NOMO-1 (cell line): ENCODE results near the gene ELK4.

ENCODE experiments used
- DNase-seq, 2 experiments: peaks; one replicate each; lab custom pipeline; 2025; ENCODE audit not compliant: unreplicated experiment in 2 of 2; lab: John Stamatoyannopoulos, UW

ELK4 gene

GRCh38 chr1:205631010-205631767, 622 bp downstream of the ELK4 start:
- peak; percentile 82 to 85 for DNase-seq

- no peak for DNase-seq
Measured at GRCh38 chr1:205630651-205631009, 1.2 kb downstream of the ELK4 start.

- peak in 1 of 2 experiments; percentile 26 for DNase-seq
Measured at GRCh38 chr1:205630241-205630640, 1.6 kb downstream of the ELK4 start.

GRCh38 chr1:205629751-205630150, 2.1 kb downstream of the ELK4 start:
- DNase-seq = no peak

- DNase-seq = no peak
Measured at GRCh38 chr1:205627956-205628355, 3.9 kb downstream of the ELK4 start.

- peak; percentile 59 to 68 for DNase-seq
Measured at GRCh38 chr1:205626216-205626615, 5.6 kb downstream of the ELK4 start.

GRCh38 chr1:205623646-205624045, 8.2 kb downstream of the ELK4 start:
- no peak for DNase-seq

GRCh38 chr1:205620269-205620668, 11.5 kb downstream of the ELK4 start:
- DNase-seq = no peak

- no peak for DNase-seq
Measured at GRCh38 chr1:205619376-205619775, 12.4 kb downstream of the ELK4 start.

GRCh38 chr1:205616563-205617293, 15.1 kb downstream of the ELK4 start:
- DNase-seq = no peak

GRCh38 chr1:205615789-205616188, 16.0 kb downstream of the ELK4 start:
- no peak for DNase-seq

GRCh38 chr1:205613854-205614412, 17.9 kb downstream of the ELK4 start:
- no peak for DNase-seq

GRCh38 chr1:205612556-205612955, 19.3 kb downstream of the ELK4 start:
- DNase-seq = no peak

GRCh38 chr1:205612104-205612503, 19.7 kb downstream of the ELK4 start:
- DNase-seq = no peak

- DNase-seq = peak in 1 of 2 experiments; percentile 2
Measured at GRCh38 chr1:205610901-205611466, 20.8 kb downstream of the ELK4 start.

GRCh38 chr1:205610036-205610435, 21.8 kb downstream of the ELK4 start:
- no peak for DNase-seq

GRCh38 chr1:205604825-205605505, 26.8 kb downstream of the ELK4 start:
- peak; percentile 79 to 94 for DNase-seq

- DNase-seq = no peak
Measured at GRCh38 chr1:205604059-205604458, 27.8 kb downstream of the ELK4 start.

GRCh38 chr1:205601205-205601604, 30.6 kb downstream of the ELK4 start:
- DNase-seq = no peak

GRCh38 chr1:205600085-205600484, 31.7 kb downstream of the ELK4 start:
- DNase-seq = no peak

GRCh38 chr1:205599669-205600042, 32.2 kb downstream of the ELK4 start:
- no peak for DNase-seq
